Measurements from ENCODE around the gene MEGF6.

MEGF6 gene

DNA sequence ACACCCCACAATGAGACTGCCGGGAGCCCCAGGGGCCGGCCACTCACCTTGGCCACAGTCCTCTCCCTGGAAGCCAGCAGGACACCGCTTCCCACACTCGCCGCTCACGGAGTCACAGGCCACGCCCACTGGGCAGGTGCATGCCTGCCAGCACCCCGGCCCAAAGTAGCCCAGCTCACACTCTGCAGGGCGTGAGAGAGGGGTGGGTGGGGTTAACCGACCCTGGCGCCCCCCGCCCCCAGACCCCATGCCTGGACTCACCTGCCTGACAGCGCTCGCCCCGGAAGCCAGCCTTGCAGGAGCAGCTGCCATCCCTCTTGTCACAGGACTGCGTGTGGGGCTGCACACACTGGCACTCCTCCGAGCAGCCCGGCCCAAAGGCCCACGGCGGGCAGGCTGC lies 106.1 kb downstream of the MEGF6 start:
- DNase-seq = no peak

DNA sequence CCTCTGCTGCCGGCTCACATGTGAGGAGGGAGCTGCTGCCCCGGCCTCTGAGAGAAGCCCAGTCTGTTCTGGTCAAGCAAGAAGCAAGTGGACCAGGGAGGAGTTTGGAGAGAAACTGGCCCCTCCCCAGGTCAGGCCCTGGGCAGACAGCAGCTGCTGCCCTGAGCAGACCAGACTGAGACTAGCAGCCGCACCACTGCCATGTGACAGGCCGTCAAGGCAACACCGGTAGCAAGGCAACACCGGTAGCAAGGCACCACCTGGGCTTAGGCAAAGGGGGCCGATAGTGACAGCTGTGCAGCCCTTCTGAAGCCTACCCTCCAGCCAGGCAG lies 106.5 kb downstream of the MEGF6 start:
- peak in 2 of 56 donors; percentile 27 to 29 for DNase-seq

DNA sequence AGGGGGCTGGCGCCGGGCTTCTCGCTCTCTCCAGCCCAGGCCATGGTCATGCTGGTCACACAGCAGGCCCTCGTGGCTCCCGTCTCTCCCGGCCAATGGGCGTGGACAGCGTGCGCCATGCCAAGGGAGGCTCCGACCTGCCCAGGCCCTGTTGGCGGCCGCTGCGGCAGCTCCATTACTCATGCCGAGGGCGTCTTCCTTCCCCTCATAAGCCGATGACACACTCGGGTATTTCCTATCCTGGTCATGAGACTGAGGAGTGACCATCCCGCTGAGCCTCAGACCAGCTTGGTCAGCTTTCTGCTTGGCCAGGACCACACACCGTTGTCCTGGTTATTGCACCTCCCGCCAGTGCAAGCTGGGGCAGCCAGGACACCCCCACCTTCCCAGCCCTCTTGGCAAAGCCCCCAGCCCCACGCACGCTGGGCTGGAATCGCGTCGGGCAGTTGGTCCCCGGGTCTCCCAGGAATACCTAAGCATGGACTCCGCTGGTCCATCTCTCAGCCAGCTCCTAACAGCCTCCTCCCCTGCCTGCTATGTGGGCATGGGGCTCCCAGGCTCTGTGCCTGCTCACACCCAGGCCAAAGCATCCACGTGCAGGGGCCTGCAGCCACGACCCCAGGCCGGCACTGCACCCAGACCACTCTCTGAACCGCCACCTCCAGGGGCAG lies 107.0 kb downstream of the MEGF6 start:
- peak in 39 of 56 donors; percentile 7 to 75 (median 44) for DNase-seq

DNA sequence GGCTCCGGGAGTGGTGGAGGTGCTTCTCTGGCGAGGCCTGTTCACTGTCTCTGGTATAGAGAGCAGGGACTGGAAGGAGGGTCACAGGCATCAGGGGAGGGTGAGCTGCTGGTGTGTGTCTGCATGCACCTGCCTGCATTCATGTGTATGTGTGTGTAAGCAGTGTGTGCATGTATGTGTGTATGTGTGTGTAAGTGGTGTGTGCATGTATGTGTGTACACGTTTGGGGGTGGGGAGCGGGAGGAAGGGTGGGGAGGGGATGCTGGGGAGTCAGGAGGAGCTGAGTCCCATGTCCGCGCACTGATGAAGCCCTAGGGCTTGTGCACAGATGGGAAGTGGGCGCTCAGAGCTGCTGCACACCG lies 107.8 kb downstream of the MEGF6 start:
- no peak for DNase-seq

DNA sequence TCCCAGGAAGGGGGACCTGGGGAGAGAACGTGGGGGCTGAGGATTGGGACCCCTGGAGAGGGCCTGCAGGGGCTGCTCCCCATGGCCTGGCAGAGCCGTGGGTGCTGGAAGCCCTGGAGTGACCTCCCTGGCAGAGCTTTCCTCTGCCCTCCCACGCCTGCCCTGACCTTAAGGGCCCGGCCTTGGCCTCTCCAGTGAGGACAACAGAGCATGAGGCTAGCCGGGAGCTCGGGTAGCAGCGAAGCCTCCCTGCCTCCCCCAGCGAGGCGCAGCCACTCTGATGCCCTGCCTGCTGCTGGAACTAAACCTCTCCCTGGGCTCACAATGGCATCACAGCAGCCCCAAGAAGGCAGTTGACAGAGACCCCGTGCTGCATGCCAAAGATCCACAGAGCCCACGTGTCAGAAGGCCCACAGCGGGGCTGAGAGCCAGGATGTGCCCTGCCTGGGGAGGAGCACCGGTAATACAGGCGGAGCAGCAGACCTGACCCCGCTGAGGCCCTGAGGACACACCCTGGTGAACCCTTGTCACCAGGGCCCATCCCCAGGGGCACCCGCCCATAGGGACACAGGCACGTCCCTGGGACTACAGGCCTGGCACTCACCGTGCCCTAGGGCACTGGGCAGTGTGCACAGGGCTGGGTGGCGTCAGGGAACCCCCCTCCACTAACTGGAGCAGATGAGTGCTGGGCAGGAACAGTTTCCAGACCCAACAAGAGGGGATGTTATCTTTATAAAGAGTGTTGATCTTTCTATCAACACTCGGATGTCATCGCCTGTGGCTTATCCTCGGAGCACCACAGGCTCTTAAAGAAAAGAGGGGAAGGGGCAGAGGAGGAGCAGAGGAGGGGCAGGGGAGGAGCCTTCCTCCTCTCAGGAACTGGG lies 108.4 kb downstream of the MEGF6 start:
- no peak for DNase-seq

DNA sequence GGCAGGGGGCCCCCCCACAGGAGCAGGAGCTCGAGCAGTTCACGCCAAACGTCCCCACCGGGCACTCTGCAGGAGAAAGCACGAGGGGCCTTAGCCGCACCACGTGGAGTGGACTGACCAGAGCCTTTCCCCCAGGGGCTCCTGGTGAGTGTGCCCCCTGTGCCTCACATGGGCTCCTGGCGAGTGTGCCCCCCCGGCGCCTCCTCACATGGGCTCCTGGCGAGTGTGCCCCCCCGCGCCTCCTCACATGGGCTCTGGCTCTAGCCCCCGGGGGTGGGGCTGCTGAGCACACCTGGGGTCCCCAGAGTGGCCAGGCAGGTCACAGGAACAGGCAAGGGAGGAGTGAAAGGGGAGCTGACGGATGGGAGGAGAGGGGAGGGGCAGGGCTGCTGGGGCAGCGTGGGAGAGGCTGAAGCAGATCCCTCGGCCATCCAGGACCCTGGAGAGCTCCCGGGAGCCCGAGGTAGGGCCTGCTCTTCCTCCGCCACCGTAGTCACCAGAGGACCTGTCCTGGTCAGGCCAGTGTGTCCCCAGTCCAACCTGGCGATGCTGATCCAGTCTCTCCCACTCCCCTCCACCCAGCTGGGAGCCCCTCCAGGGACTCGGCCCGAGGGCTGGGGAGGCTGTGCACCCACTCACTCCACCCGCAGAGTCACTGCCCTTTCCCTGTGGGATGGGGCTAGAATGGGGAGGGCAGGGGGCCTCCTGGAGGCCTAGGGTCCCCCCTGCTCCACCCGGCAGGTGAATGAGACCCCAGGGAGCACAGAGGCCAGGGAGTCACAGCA lies 109.3 kb downstream of the MEGF6 start:
- peak in 40 of 56 donors; percentile 4 to 75 (median 26) for DNase-seq

DNA sequence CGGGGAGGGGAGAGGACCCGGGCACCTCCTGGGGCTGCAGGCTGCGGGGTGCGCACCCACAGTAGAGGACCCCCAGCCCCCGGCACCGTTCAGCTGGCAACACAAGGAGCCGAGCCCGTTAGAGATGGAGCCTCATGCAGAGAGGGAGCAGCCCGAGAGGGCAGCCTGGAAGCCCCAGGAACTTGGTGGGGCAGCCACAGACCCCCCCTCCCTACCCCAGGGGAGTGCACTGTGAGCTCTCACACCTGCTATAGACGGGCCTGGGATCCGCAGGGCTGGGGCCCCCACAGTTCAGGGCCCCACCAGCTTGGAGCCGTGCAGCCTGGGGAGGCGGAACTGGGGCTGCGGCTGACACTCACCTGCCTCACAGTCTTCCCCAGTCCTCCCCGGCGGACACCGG lies 109.9 kb downstream of the MEGF6 start:
- no peak for DNase-seq

DNA sequence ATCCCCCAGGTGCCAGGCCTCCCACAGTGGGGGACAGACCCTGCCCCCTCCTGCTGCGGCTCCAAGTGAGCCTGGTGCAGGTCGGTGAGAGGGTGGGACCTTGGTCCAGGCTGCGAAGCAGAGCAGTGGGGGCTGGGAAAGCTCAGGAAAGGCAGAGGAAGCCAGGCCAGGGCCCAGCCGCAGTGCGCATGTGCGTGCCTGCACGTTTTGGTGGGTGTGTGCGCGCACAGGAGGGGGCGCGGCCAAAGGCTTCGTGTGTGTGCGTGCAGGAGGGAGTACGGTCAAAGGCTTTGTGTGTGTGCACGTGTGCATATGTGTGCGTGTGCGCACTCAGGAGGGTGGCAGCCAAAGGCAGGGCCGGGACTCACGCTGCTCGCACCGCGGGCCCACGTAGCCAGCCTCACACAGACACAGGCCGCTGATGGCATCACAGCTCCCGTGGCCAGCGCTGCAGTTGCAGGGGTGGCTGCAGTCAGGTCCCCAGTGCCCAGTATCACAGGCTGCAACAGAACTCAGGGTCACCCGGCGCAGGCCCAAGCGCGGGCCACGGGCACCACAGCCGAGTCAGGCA lies 111.0 kb downstream of the MEGF6 start:
- no peak for DNase-seq

DNA sequence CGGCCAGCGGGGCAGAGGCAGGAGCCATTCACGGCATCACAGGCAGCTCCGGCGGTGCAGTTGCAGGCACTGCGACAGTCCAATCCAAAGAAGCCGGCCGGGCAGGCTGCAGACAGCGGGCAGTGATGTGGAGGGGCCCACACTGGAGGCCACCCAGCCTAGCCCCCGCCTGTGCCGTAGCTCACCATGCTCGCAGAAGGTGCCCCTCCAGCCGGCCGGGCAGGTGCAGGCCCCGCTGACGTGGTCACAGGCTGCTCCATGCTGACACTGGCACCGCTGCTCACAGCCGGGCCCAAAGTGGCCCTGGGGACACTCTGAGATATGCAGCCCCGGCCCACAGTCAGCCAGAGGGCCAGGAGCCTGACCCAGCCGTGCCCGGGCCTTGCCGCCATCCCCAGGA lies 111.7 kb downstream of the MEGF6 start:
- no peak for DNase-seq

DNA sequence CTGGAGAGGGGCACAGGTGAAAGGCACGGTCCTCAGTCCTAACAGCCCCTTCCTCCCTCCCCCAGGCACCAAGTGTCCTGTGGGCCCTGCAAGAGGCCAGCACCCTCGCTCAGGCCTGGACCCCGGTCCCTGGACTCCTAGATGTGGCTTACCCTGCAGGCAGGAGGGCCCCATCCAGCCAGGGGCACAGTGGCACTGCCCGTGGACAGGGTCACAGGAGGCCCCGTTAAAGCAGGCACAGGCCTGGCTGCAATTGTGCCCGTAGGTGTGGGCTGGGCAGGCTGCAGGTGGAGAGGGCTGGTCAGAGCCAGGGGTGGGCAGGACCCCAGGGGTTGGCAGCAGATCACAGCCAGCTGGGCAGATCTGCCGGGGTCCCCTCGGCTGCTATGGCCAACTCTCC lies 112.3 kb downstream of the MEGF6 start:
- no peak for DNase-seq

DNA sequence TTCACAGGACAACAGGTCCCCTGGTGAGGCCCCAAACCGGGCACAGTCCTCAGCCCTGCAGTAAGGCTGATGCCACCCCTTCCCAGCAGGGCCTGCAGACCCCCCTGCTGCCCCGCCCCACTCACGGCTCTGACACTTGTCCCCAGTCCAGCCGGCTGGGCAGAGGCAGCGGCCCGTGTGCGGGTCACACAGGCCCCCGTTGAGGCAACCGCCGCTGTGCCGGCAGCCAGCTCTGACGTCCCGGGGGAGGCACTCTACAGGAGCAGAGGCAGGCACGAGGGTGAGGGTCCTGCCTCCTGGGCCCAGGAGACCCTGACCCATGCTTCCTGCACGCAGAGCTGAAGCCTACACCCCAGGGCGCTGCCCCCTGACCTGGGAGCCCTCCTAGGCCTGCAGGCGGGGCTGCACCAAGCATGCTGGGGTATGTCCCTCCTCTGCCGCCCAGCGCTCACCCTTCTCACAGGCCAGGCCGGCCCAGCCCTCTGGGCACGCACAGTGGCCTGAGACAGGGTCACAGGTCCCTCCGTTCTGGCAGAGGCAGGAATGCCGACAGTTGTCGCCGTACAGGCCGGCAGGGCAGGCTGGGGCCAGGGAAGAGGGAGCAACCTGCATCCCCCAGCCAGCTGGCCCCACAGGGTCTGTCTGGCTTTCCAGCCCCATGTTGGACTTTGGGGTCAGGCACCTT lies 112.9 kb downstream of the MEGF6 start:
- no peak for DNase-seq

DNA sequence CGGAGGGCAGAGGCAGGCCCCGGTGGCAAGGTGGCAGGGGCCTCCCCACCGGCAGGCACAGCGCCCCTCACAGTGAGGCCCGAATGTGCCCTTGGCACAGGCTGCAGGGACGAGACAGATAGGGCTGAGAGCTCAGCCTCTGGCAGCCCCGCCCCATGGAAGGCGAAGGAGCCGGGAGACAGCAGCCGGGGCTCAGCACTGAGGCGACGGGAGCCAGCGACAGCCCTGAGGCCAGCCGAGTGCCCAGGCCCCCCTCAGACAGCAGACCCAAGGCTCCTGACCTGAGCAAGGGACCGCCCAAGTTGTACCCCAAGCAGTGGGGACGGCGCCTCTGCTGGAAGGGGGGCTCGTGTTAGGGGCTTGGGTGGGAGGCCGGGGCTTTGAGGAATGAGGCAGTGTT lies 113.8 kb downstream of the MEGF6 start:
- DNase-seq = no peak

DNA sequence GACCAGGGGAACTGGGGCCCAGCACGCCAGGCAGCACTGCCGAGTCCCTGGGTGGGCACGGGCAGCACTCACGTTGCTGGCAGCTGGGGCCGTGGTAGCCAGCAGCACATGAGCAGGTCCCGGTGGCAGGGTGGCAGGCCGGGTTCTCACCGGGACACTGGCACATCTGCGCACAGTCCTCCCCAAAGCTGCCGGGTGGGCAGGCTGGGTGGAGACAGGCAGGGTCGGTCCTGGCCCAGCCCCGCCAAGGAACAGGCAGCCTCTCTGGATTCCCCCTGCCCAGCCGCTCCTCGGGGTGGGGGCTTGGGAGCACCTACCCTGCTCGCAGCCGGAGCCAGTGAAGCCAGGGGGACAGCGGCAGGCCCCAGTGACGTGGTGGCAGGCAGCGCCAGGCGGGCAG lies 114.4 kb downstream of the MEGF6 start:
- no peak for DNase-seq

DNA sequence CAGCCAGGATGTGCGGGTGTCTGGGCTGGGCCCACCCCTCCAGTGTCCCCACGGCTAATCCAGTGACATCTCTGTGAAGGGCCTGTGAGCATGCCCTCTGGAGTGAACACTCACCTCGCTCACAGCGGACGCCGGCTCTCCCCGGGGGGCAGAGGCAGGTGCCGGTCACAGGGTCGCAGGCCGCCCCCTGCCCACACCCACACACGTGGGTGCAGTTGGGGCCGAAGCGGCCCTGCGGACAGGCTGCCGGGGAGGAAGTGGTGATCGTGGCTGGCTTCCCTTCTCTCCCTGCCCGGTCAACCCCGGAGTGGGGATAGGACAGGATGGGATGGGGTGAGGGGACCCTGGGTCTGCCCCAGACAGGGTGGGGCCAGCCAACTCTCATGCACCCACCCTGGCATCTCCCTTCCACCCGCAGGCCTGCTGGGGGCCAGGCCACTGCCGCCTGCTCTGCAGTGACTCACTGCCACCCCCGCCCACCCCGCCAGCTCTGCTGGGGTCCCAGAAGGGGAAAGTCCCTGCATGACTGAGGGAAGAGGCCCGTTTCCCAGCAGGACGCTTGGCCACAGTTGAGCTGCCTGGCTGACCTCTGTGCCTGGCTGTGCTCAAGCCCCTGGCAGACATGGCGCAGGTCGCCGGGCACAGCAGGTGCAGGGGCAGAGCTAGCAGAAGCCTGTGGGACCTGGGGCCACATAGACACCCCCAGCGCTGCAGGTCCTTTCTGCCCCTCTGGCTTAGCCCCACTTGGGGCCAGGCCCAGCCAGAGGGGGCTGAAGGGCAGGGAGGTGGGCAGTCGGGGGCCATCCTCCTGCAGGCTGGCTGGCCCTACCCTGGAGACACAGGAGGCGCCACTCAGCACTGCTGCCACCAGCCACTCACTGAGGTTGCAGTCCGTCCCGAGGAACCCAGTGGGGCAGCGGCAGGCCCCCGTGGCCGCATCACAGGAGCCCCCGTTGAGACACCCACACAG lies 115.2 kb downstream of the MEGF6 start:
- no peak for DNase-seq

DNA sequence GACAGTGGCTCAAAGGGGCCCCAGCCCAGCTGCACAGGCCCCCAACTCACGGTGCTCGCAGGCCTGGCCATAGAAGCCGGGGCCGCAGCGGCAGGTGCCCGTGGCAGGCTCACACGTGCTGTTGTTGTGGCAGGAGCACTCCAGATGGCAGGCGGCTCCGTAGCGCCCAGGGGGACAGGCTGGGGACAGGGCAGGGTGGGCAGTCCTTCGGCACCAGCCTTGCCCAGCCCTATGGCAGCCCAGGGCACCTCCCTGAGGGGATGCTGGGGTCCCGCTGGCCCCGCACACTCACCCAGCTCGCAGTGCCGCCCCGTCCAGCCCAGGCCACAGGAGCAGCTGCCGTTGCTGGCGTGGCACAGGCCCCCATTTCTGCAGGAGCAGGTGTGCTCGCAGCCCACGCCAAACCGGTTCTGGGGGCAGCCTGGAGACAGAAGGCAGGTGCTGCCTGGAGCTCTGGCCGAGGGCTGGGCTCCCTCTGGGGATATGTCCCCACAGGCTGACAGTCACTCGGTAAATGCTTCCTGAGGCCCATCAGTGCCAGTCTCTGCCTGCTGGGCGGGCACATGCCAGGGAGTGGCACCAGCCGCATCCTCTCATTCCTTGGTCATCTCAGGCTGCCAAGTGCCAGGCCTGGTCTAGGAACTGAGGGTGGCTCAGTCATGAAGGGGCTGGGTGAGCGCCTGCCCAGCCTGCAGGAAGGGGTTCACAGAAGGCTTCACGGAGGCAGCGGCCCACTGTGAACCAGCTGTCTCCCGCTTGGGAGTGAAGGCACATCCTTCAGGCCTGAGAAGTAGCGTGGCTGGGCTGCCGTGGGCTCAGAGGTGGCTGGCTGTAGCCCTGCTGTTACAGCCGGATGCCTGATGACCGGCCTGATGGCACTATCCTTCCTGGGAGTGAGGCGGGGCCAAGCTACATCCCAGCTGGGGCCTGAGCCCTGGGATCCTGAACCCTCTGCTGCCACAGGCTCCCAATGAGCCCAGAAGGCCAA lies 116.7 kb downstream of the MEGF6 start:
- DNase-seq = no peak

DNA sequence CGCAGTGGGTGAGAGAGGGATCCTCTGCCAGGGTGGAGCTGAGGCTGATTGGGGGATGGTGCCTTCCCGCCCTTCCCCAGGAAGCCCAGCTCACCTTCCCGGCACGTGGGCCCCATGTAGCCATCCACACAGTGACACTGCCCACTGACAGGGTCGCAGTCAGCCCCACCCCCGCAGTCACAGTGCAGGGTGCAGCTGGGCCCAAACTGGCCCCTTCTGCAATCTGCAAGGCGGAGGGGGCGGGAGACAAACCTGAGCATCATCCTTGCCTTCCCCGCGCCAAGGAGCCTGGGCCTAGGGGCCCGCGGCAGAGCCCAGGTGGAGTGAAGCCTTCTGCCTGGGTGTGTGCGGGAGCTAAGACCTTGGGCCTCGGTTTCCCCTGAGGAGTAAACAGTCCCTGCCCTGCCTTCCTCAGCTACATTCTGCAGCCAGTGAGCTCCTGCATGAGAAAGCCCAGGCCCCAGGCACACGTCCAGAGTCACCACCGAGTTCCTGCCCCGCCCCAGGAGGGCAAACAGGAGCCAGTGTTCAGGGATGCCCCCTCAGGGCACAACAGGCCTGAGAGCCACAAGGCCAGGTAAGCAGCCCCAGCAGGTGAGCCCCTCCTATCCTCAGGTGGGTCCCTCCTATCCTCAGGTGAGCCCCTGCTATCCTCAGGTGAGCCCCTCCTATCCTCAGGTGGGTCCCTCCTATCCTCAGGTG lies 118.6 kb downstream of the MEGF6 start:
- no peak for DNase-seq

DNA sequence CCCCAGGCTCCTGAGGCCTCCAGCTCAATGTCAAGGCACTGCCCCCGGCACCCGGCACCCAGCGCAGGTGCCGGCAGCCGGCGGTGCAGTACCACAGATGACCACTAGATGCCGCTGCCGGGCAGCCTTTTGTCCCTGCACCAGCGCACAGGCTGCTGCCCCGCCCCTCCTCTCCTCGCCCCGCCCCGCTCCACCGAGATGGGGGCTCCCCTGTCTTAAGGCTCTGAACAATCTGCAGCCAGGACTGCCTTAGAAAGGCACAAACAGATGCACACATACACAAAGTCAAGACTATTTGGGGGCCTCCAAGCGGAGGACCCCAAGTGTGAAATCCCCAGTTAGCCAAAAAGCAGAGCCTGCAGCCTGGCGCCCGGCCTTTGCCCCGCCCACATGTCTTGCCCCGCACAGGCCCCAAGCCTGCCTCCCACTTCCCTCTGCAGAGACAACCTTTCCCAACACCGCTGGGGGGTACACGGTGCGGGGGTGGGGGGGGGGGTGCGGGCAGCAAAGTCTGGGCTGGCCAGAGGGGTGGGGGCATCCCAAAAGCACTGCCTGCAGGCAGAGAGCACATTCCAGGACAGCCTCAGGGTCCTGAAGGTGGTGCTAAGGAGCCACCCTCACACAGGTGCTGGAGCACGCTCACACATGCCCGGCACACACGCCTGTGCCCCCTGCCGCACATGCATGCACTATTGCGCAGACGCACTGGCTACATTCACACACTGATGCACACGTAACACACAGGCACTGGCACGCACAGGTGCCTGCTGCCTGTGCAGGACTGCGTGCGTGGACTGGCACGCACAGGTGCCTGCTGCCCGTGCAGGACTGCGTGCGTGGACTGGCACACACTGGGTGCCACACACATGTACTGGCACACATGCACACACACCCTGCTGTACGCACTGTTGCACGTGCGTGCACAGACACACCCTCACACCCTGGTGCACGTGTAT lies 119.7 kb downstream of the MEGF6 start:
- DNase-seq = peak in 48 of 56 donors; percentile 13 to 87 (median 54)
